K562 (cell line): ENCODE measurements around the gene ATL3. TPM values are rescaled to one million over a fixed set of nuclear protein-coding genes. Genes with fewer than 3 reads are reported as not detected.

Source experiments
- polyA plus RNA-seq, 8 experiments: library from polyadenylated mRNA; depleted of rRNA in 4 of 8; stranded (reverse) in 5 of 8; unstranded in 3 of 8; fragments of >200 nt; fragmentation: Nextera tagmentation in 2 of 8; fragmentation: Illumina TruSeq in 1 of 8; extraction: Ambion mirVana in 2 of 8; extraction: Trizol in 1 of 8; gene quantifications; 2 replicates each; pipeline versions ENCODE4 v1.2.1 to v1.2.3, GENCODE V29; 2011 to 2014; ENCODE audit warnings: inconsistent platforms in 1 of 8, missing spikeins in 1 of 8
- small RNA-seq: library from RNA; depleted of rRNA; stranded (forward); fragments of <200 nt; gene quantifications from one replicate; pipeline ENCODE3, GENCODE V24; 2014
- total RNA-seq, 7 experiments: library from RNA; depleted of rRNA in 6 of 7; stranded (reverse); fragments of >200 nt in 6 of 7; fragmentation: Illumina TruSeq in 2 of 7; extraction: Trizol in 2 of 7; gene quantifications; 2 replicates each; pipeline versions ENCODE4 v1.2.1 to v1.2.3, GENCODE V29; 2011 to 2021; ENCODE audit warnings: low replicate concordance in 1 of 7

The ATL3 gene
- total and polyA plus RNA-seq, 9 of the 15 experiments (the other 6 are each of a cell fraction or from before 2014, with no cell fraction given), result 18.2 to 39.8 (median 23.9) TPM

Small RNA genes lying within 50 kb of the gene (small RNA-seq; reads per million reads assigned to genes)
- gene AP000753.3, result not detected

Other genes starting within 250 kb of the ATL3 start
Only the 7 nearest of the 10 such genes appear.
- gene LGALS12, start 165.3 kb downstream of the ATL3 start, total RNA-seq (2014; rRNA removed), result 5.1 TPM in 2 replicates
- gene LGALS12, start 165.3 kb downstream of the ATL3 start, total RNA-seq (2014; rRNA removed; fragmentation: Illumina TruSeq; extraction: Trizol), result 2.2 and 2.9 TPM in 2 replicates
- gene LGALS12, start 165.3 kb downstream of the ATL3 start, total RNA-seq (2015; rRNA removed; fragmentation: Illumina TruSeq; extraction: Trizol), result 4.7 and 5.2 TPM in 2 replicates
- 4.5 and 5.1 TPM in 2 replicates for gene LGALS12, start 165.3 kb downstream of the ATL3 start, total RNA-seq (2021)
- gene LGALS12, start 165.3 kb downstream of the ATL3 start, polyA plus RNA-seq (2011; rRNA removed), result 8.0 and 9.5 TPM in 2 replicates
- 5.0 and 5.7 TPM in 2 replicates for gene LGALS12, start 165.3 kb downstream of the ATL3 start, polyA plus RNA-seq (2014; fragmentation: Illumina TruSeq; extraction: Trizol)
- under 1 TPM; 0.66 to 0.99 TPM for gene LGALS12, start 165.3 kb downstream of the ATL3 start, polyA plus RNA-seq (2014; fragmentation: Nextera tagmentation; extraction: Ambion mirVana)
- 3.6 and 5.2 TPM in 2 replicates for gene LGALS12, start 165.3 kb downstream of the ATL3 start, polyA plus RNA-seq (2014; rRNA removed)
- gene PLAAT4, start 134.6 kb downstream of the ATL3 start, total RNA-seq (2014; rRNA removed), result 0.37 TPM in 1 of 2 replicates, not detected in the other
- gene PLAAT4, start 134.6 kb downstream of the ATL3 start, total RNA-seq (2014; rRNA removed; fragmentation: Illumina TruSeq; extraction: Trizol), result 0.99 and 1.0 TPM in 2 replicates
- gene PLAAT4, start 134.6 kb downstream of the ATL3 start, total RNA-seq (2015; rRNA removed; fragmentation: Illumina TruSeq; extraction: Trizol), result 2.0 and 3.0 TPM in 2 replicates
- gene PLAAT4, start 134.6 kb downstream of the ATL3 start, total RNA-seq (2021), result 0.80 and 1.2 TPM in 2 replicates
- gene PLAAT4, start 134.6 kb downstream of the ATL3 start, polyA plus RNA-seq (2011; rRNA removed), result 0.43 and 0.54 TPM in 2 replicates
- gene PLAAT4, start 134.6 kb downstream of the ATL3 start, polyA plus RNA-seq (2014; fragmentation: Illumina TruSeq; extraction: Trizol), result 1.1 and 1.3 TPM in 2 replicates
- gene PLAAT4, start 134.6 kb downstream of the ATL3 start, polyA plus RNA-seq (2014; fragmentation: Nextera tagmentation; extraction: Ambion mirVana), result 1 to 10 TPM; 1.2 to 2.1 TPM
- 0.57 and 1.7 TPM in 2 replicates for gene PLAAT4, start 134.6 kb downstream of the ATL3 start, polyA plus RNA-seq (2014; rRNA removed)
- gene PLAAT2, start 108.0 kb downstream of the ATL3 start, total RNA-seq (2014; rRNA removed), result not detected in 2 replicates
- not detected in 2 replicates for gene PLAAT2, start 108.0 kb downstream of the ATL3 start, total RNA-seq (2014; rRNA removed; fragmentation: Illumina TruSeq; extraction: Trizol)
- gene PLAAT2, start 108.0 kb downstream of the ATL3 start, total RNA-seq (2015; rRNA removed; fragmentation: Illumina TruSeq; extraction: Trizol), result not detected in 2 replicates
- gene PLAAT2, start 108.0 kb downstream of the ATL3 start, total RNA-seq (2021), result not detected in 2 replicates
- gene PLAAT2, start 108.0 kb downstream of the ATL3 start, polyA plus RNA-seq (2011; rRNA removed), result not detected in 2 replicates
- not detected in 2 replicates for gene PLAAT2, start 108.0 kb downstream of the ATL3 start, polyA plus RNA-seq (2014; fragmentation: Illumina TruSeq; extraction: Trizol)
- not detected for gene PLAAT2, start 108.0 kb downstream of the ATL3 start, polyA plus RNA-seq (2014; fragmentation: Nextera tagmentation; extraction: Ambion mirVana)
- gene PLAAT2, start 108.0 kb downstream of the ATL3 start, polyA plus RNA-seq (2014; rRNA removed), result not detected in 2 replicates
- 1.2 and 1.7 TPM in 2 replicates for gene PLAAT3, start 56.9 kb downstream of the ATL3 start, total RNA-seq (2014; rRNA removed)
- gene PLAAT3, start 56.9 kb downstream of the ATL3 start, total RNA-seq (2014; rRNA removed; fragmentation: Illumina TruSeq; extraction: Trizol), result 0.77 and 1.2 TPM in 2 replicates
- gene PLAAT3, start 56.9 kb downstream of the ATL3 start, total RNA-seq (2015; rRNA removed; fragmentation: Illumina TruSeq; extraction: Trizol), result 0.60 and 1.4 TPM in 2 replicates
- 2.7 TPM in 2 replicates for gene PLAAT3, start 56.9 kb downstream of the ATL3 start, total RNA-seq (2021)
- 1.3 and 2.0 TPM in 2 replicates for gene PLAAT3, start 56.9 kb downstream of the ATL3 start, polyA plus RNA-seq (2011; rRNA removed)
- 0.80 and 1.6 TPM in 2 replicates for gene PLAAT3, start 56.9 kb downstream of the ATL3 start, polyA plus RNA-seq (2014; fragmentation: Illumina TruSeq; extraction: Trizol)
- 1 to 10 TPM; 1.3 to 1.9 TPM for gene PLAAT3, start 56.9 kb downstream of the ATL3 start, polyA plus RNA-seq (2014; fragmentation: Nextera tagmentation; extraction: Ambion mirVana)
- gene PLAAT3, start 56.9 kb downstream of the ATL3 start, polyA plus RNA-seq (2014; rRNA removed), result 0.96 and 1.4 TPM in 2 replicates
- gene RTN3, start 10.1 kb upstream of the ATL3 start, total RNA-seq (2014; rRNA removed), result 45.0 and 52.4 TPM in 2 replicates
- 93.5 and 103 TPM in 2 replicates for gene RTN3, start 10.1 kb upstream of the ATL3 start, total RNA-seq (2014; rRNA removed; fragmentation: Illumina TruSeq; extraction: Trizol)
- gene RTN3, start 10.1 kb upstream of the ATL3 start, total RNA-seq (2015; rRNA removed; fragmentation: Illumina TruSeq; extraction: Trizol), result 90.1 and 94.9 TPM in 2 replicates
- 124 TPM in 2 replicates for gene RTN3, start 10.1 kb upstream of the ATL3 start, total RNA-seq (2021)
- gene RTN3, start 10.1 kb upstream of the ATL3 start, polyA plus RNA-seq (2011; rRNA removed), result 101 and 127 TPM in 2 replicates
- 142 and 169 TPM in 2 replicates for gene RTN3, start 10.1 kb upstream of the ATL3 start, polyA plus RNA-seq (2014; fragmentation: Illumina TruSeq; extraction: Trizol)
- 10 to 100 TPM; 41.6 to 44.3 TPM for gene RTN3, start 10.1 kb upstream of the ATL3 start, polyA plus RNA-seq (2014; fragmentation: Nextera tagmentation; extraction: Ambion mirVana)
- 86.9 and 93.3 TPM in 2 replicates for gene RTN3, start 10.1 kb upstream of the ATL3 start, polyA plus RNA-seq (2014; rRNA removed)
- 6.7 and 7.6 TPM in 2 replicates for gene ZFTA, start 97.4 kb upstream of the ATL3 start, total RNA-seq (2014; rRNA removed)
- gene ZFTA, start 97.4 kb upstream of the ATL3 start, total RNA-seq (2014; rRNA removed; fragmentation: Illumina TruSeq; extraction: Trizol), result 2.9 and 3.0 TPM in 2 replicates
- gene ZFTA, start 97.4 kb upstream of the ATL3 start, total RNA-seq (2015; rRNA removed; fragmentation: Illumina TruSeq; extraction: Trizol), result 3.7 and 4.2 TPM in 2 replicates
- 8.4 and 12.3 TPM in 2 replicates for gene ZFTA, start 97.4 kb upstream of the ATL3 start, total RNA-seq (2021)
- gene ZFTA, start 97.4 kb upstream of the ATL3 start, polyA plus RNA-seq (2011; rRNA removed), result 2.6 and 2.8 TPM in 2 replicates
- 2.5 and 2.6 TPM in 2 replicates for gene ZFTA, start 97.4 kb upstream of the ATL3 start, polyA plus RNA-seq (2014; fragmentation: Illumina TruSeq; extraction: Trizol)
- under 1 TPM; 0.45 TPM for gene ZFTA, start 97.4 kb upstream of the ATL3 start, polyA plus RNA-seq (2014; fragmentation: Nextera tagmentation; extraction: Ambion mirVana)
- 4.6 and 5.1 TPM in 2 replicates for gene ZFTA, start 97.4 kb upstream of the ATL3 start, polyA plus RNA-seq (2014; rRNA removed)
- gene SPINDOC, start 142.1 kb upstream of the ATL3 start, total RNA-seq (2014; rRNA removed), result 36.3 and 39.3 TPM in 2 replicates
- gene SPINDOC, start 142.1 kb upstream of the ATL3 start, total RNA-seq (2014; rRNA removed; fragmentation: Illumina TruSeq; extraction: Trizol), result 11.5 and 11.8 TPM in 2 replicates
- 31.4 and 31.9 TPM in 2 replicates for gene SPINDOC, start 142.1 kb upstream of the ATL3 start, total RNA-seq (2015; rRNA removed; fragmentation: Illumina TruSeq; extraction: Trizol)
- gene SPINDOC, start 142.1 kb upstream of the ATL3 start, total RNA-seq (2021), result 33.0 and 35.3 TPM in 2 replicates
- 15.1 and 16.9 TPM in 2 replicates for gene SPINDOC, start 142.1 kb upstream of the ATL3 start, polyA plus RNA-seq (2011; rRNA removed)
- gene SPINDOC, start 142.1 kb upstream of the ATL3 start, polyA plus RNA-seq (2014; fragmentation: Illumina TruSeq; extraction: Trizol), result 19.6 and 26.5 TPM in 2 replicates
- gene SPINDOC, start 142.1 kb upstream of the ATL3 start, polyA plus RNA-seq (2014; fragmentation: Nextera tagmentation; extraction: Ambion mirVana), result under 1 TPM; 0.70 to 0.95 TPM
- 35.0 and 38.6 TPM in 2 replicates for gene SPINDOC, start 142.1 kb upstream of the ATL3 start, polyA plus RNA-seq (2014; rRNA removed)